Medulla oblongata (tissue), 1 donor: Measurements from ENCODE around the gene HAPLN1.

Experiments used
- DNase-seq: peaks from one replicate; pipeline ENCODE4 v3.0.0-alpha.2; 2015; ENCODE audit errors: extremely low spot score

Gene HAPLN1

DNA sequence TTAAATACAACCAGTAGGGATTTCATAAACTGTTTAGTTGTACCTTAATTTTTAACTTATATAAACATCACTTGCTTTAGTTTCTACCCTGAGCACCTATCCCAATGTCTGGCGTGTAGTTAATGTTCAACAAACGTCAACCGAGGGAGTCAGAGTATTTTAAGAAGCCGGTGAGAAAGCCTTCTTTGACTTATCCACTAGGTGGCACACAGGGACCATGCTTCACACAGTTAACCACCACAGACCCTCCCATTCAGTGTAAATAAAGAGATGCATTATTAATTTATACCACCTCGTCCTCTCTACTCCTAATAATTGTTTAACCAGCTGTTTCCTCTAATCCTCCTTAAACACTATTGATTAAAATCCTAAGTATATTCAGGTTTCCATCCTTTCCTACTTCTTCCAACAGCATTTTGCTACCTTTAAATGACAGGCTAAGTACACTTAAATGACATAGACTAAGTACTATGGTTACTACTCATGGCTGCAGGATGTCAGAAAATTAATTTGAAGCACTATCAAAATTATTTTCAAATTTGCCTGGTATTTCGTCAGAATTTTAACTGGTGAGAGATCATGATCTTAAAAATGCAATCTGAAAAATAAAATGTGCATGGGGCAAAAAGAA is 2.3 kb downstream of the HAPLN1 start:
- DNase-seq = peak; percentile 78

DNA sequence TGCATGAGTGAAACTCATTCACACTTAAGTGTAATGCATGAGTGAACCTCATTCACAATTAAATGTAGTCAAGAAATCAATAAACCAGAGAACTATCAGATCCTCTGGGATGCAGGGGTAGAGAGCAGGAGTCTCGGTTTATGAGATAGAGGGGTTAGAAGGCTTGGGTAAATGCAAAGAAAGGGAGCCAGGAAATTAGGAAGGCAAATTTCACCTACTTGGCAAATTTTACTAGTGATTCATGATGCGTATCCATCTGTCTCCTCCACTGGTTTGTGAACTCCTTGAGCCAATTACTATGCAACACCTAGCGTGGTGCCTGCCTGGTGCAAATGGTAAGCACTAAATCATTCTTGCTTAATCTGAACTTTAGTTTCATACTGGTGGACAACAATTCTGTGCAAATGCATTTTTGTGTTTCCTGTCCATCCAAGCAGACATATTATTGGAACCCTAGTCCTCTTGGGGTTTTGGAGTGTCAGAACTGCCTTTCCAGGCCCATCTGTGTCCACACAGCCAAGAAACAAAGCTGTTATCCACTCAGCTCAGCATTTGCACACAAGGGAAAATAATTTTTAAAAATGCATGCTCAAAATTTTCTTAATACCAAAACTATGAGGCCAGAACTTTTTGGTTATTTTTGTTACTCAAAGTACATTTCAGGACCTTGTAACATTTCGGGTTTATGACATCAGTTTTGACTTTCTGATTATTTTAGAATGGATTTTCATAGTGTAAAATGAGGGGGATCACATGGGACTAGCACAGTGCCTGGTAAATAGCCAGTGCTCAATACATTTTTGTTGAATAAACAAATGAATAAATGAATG is 5.2 kb downstream of the HAPLN1 start:
- no peak for DNase-seq

DNA sequence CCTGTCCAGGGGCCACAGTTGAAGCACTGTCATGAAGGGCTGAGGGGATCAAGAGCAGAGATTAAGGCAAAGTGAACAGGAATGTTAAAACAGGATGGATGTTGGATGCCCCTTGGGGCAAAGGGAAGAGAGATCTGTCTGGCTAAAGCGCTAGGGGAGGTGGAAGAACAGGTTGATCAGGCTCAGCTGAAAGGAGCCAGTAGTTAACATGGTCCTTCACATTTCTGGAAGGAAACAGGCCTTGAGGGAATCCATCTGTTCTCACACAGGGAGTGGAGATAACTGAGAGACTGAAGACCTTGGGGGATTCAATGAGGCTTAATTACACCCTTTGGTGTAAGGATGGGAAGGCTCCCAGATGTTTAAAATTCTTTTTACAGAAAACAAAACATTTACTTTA is 5.8 kb downstream of the HAPLN1 start:
- DNase-seq = no peak

DNA sequence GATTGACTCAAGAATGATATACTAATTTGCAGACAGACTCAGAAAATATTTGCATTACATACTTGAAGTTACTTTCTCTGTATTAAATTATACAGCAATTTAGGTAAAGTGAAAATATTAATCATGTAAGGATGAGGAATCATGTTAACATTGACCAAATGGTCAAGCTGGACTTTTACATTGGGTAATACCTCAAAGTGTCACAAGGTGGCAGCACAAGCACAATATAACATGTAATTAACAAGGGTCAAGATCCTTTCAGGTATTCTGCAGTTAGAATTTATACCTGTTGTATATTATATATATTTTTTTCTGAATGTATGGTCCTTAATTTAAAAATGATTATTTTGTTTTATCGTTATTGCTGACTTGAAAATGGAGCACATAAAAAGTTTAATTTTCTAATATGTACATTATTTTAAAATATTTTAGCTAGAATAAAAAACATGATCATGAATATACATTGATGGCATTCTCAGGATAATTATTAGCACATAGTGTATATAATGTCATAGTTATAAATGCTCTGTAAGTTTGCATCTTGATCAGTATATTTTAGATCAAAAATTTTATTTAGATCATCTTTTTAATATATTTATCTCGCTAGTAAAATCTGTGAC is 8.6 kb downstream of the HAPLN1 start:
- peak; percentile 66 for DNase-seq

DNA sequence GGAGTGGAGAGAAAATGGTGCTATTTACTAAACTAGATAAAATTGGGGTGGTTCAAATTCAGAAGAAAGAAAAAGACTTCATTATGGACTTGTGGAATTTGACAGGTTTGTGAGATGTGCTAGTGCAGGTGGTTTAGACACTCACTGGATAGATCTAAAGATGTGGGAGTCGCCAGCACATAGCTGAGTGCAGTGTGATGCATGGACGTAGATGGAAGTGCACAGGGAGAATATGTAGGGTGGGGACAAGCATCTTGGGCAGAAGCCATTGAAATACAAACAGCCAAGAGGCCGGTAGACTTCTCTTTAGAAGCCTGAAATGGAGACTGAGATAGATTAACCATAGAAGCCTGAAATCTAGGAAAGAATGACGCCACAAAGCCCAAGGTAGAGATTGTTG is 10.7 kb downstream of the HAPLN1 start:
- DNase-seq = no peak

DNA sequence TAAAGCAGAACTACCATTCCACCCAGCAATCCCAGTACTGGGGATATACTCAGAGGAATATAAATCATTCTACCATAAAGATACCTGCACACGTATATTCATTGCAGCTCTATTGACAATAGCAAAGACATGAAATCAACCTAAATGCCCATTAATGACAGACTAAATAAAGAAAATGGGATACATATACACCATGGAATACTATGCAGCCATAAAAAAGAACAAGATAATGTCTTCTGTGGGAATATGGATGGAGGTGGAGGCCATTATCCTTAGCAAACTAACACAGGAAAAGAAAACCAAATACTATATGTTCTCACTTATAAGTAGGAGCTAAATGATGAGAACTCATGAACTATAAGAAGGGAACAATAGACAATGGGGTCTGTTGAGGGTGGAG is 12.5 kb downstream of the HAPLN1 start:
- DNase-seq = no peak

DNA sequence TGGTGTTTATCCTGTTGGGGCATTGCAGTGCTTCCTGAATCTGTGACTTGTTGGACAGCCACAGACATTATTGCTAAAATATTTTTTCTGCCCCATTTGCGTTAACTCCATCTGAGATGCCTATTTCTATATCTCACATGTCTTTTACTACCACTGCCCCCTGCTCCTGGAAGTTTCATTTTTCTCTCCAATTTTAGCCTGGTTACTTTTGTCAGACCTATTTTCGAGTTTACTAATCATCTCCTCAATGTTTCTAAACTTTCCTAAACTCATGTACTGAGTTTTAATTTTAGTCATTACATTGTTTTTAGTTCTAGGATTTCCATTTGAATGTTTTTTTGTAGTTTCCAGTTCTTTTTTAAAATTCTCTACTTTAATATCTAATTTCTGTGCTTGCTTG is 17.6 kb downstream of the HAPLN1 start:
- no peak for DNase-seq

DNA sequence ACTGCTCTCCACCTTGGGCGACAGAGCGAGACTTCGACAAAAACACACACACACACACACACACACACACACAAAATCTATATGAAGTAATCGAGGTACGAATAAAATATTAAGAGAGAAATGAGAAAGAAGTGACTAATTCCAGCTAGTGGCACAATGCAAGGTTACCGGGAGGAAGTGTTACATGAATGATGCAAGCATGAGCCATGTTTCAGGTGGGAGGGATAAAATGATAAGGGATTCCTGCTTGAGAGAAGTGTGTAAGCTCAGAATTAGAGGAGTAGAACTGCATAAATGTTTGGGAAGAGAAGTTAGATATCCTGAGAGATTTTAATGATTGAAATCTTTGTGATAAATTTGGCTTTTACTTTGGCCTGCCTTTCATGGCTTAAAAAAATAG is 18.8 kb downstream of the HAPLN1 start:
- DNase-seq = no peak

DNA sequence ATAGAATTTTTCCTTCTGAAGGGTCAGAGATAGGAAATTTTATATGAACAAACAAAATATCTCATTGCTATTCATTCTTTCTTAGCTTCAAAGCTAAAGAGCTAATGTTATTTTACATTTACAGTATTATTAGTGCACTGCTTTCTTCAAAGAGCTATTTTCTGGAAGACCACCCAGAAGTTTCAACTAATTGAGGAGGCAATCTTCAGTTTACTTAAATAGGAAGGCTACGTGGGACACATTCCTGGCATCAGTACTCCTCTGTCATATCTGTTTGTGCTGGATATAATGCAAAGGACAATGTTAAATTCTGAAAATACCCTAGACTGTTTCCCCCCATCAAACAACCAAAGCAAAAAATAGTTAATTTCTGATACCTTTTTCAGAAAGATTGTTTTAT is 30.8 kb downstream of the HAPLN1 start:
- no peak for DNase-seq

DNA sequence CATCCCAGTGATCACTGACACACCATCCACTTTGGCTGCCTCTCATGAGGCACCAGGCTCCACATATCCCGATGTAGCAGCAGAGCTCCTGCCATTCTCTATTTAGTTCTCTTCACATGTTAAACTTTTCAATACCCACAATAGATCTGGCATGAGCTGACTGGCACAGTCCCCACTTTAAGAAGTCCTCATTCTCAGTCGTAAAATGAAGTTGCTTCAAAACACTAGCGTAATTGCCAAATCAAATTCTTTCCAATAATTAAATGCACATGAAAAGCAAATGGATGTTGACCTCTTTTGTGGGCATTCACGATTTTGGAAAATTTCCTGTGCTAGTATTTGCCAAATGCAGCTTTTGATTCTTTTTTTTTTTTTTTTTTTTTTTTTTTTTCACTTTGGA is 32.4 kb downstream of the HAPLN1 start:
- peak; percentile 3 for DNase-seq

DNA sequence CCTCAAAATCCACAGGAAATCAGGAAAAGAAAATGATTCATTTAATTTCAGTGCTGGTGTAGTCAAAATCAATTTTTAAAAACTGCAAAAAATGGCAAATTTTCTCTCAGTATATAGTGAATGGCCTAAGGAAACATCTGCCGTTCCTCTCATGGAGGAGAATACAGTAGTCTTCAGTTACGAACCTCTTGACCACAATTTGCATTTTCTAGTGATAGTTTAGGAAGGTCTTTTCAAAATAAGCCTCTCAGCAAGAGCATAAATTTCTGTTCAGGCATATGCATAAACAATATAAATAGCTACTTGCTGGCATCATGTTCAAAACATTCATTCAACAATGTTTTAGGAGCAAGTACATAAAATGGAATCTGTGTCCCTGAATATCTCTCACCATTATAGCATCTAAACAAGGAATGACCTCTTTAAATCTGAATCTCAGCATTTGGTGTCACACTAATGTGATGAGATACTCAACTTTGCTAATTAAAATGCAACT is 33.5 kb downstream of the HAPLN1 start:
- no peak for DNase-seq

DNA sequence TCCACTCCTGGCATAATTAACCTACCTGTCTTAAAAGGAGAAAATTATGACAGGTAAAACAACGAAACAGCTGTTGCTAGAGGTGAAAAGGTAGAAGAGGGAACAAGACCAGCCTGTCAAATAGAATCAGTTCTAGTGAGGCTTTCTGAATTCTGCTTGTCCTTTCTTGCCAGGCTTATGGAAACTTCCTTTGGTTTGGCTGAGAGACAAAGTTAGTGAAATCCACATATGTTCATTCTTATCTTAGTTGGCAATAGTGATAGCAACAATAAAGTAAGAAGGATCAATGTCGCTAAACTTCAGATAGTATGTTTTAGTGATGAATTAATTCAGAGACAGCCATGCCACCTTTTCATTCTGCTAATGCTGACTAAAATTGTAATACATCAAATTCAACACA is 34.4 kb downstream of the HAPLN1 start:
- no peak for DNase-seq

DNA sequence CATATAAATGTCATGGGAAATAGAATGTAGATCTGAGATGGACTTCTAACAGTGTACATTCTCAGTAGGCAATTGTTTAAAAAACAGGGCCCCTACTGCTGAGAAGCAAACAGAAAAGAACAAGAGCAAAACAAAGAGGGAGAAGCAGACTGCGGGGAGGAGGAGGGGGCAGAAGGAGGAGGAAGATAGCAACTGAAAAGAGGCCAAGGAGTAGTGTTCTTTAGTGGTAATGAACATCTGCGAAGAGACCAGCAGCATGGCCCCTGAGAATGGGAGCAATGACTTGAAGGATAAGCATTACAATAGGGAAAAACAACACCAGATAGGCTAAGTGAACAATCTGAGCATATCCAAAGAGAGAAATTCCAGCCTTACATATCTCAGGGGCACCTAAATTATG is 36.8 kb downstream of the HAPLN1 start:
- DNase-seq = no peak

DNA sequence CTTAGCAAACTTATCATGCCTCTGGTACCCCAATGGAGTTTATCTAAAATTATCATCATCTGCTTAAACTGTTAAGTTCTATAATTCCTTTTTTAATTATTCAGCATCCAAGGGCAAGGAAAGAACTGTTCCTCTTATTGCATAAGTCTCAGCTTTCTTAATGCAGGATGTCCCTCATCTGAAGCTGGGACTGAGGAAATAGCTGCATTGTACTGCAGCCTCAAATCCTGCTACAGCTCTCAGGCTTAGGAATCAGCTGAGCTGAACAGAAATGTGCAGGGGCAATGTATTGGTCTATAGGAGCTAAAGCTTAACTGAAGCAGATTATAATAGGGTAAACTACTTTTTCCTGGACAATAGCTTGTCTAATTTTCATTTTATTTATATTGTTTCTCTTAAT is 48.0 kb downstream of the HAPLN1 start:
- DNase-seq = no peak

DNA sequence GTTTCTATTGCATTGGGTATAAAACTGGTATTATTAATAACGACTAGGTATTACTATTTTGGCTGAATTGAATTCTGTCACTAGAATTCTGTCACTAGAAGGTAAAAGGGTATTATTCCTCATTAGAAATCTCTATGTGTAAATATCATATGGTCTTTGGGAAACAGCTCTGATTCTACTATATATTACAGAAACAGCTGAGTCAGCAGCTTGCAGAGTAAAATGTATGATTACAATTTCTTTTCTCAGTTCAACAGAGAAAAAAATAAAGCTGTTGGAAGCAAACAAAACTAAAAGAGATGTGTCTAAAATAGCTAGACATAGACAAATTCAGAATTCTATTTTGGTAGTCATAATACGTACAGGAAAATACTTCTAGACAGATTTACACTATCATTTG is 48.5 kb downstream of the HAPLN1 start:
- DNase-seq = no peak

DNA sequence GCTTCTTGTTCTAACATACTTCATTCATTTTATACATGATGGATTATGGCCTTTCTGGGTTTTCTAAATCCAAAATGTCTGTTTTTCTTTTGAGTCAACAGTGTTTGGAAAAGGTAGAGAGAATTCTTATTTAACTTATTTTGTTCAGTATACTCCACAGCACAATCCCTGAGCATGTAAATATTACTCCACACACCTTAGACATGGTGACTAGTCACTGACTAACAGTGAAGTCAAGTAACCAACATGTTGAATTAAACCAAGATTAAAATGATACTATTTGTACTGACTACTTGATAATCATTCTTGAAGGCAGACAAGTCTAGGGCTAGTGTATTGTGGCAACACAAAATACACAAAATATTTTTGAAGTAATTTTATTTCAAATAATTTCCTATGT is 55.0 kb downstream of the HAPLN1 start:
- no peak for DNase-seq

DNA sequence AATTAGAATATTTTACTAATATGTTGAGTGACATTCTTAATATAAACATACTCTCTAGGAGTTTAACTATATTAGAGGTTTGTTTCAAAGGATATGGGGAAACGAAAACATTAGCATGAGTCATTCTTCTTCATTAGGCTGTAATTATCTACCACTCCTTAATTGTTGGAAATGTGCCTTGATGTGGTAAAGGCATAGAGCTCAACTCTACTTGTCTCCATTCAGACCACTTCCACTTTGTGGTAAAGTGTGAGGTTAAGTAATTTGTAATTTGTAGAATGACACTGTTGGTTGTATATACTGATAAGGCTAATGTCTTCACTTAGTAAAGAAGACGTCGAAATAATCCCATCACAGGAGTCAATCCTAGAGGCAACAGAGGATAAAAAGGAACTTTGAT is 58.1 kb downstream of the HAPLN1 start:
- DNase-seq = no peak

DNA sequence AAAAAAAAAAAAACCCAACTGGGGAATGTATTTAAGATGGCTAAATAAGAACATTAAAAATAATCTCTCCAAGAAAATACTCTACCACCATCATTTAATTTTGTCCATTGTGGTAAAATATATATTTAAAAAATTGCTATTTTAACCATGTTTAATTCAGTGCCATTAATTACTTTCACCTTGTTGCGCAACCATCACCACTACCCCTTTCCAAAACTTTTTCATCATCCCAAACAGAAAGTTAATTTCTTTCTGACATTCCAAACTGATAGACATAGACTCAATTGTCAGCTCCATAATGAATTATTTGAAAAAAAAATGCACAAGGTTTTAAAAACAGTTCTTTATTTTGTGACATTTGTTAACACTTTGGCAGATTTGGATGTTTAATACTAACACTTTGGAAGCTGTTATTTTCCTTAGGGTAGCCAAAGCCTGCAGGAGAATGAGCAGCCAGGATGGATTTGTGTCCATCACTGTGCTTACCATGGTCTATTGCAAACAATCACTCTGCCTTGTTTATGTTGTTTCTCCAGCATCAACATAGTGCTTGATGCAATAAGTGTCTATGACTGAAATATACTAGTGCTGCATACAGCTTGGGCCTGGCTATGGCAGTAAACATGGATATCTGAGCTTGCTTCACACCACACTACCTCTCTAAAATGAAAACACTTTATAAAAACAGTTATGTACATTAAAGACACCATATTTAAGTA is 62.7 kb downstream of the HAPLN1 start:
- no peak for DNase-seq

DNA sequence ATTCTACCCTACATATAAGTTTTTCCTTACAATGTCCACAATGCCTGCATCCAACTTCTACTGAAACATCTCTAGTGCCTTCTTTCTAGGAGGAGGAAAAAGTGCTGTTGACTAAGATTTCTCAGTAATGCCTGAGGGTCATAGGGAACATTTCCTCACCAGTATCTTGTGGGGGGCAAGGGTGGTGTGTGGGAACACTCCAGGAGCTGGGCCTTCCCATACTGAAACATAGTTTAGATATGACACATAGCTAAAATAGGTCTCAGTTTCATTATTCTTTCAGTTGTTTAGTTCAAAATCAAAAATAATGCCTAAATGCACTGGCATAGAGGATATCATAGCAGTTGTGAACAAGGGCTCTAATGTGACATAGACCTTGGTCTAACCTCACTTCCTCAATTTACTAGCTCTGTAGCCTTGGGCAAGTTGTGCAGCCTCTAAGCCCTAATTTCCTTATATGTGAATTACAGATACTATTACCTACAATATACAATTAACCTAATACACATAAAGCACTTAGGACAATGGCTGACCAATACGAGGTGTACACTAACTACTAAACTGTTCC is 66.1 kb downstream of the HAPLN1 start:
- DNase-seq = no peak

DNA sequence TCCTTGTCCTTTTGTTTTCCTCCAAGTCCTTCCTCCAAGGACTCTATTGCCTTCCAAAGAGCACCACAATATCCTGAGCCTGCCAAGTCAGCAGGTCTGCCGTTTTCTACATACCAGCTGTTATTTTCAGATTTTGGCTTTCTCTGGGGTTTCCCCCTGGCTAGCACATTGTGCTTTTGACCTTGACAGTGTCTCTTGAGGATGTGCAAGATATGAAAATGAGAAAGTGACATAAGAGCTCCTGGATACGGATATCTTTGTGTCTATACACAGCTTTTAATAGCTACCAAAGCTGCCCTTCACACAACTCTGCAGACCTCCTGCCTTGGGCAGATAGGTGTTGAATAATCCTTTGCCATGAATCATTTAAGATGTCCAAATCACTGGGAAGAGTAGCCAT is 67.0 kb downstream of the HAPLN1 start:
- no peak for DNase-seq

DNA sequence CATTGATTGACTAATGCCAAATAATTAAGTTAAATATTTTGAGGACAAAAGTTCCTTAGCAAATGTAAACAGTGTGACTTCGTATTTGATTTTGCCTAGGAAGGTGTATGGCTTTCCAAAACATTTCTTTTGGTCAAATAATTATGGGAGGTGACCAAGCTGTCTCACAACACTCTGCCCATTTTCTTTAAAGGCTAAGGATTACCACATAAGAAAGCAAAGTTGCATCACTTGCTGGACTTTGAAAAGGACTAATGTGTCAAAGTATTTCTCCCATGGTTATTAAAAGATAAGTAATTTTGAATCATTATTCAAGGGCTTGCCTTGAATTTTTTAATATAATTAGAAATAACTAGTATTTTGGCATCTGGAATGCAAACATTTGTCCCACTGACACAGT is 74.7 kb downstream of the HAPLN1 start:
- no peak for DNase-seq

DNA sequence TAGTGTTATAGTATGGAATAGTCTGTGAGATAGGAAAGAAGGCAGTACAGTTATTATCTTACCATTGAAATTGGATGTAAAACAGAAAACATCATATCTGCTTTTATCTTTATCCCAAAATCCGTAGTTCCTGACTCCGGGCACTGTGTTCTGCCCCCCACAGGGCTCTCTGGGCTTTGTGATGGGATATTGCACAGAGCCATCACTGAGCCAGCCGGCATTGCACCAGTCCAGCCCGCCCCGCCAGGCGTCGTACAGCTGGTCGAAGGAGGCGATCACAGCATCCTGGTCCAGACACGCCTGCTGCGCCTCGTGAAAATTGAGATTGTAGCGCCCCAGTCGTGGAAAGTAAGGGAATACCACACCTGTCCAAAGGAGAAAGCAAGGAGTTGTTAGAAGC is 76.4 kb downstream of the HAPLN1 start:
- no peak for DNase-seq
